Sigmoid colon (tissue), 7 donors: ENCODE measurements around the gene TNF. TPM values are rescaled to one million over a fixed set of nuclear protein-coding genes. Genes with fewer than 3 reads are reported as not detected.

Source experiments
- DNase-seq: peaks from one replicate; pipeline ENCODE4 v3.0.0-alpha.2; 2019
- H3K27ac ChIP-seq, 4 donors: fragments of 200-600 bp; sonication (generic); one replicate each; pipeline ENCODE4 v1.5.1; 2016 to 2019; ENCODE audit warnings: mild to moderate bottlenecking in 1 of 4
- H3K27me3 ChIP-seq, 3 donors: fragments of 200-600 bp; sonication (generic); one replicate each; pipeline ENCODE4 v1.5.1; 2019; ENCODE audit warnings: mild to moderate bottlenecking in 1 of 3
- H3K36me3 ChIP-seq, 4 donors: fragments of 200-600 bp; sonication (generic); one replicate each; pipeline ENCODE4 v1.5.1; 2016 to 2019
- H3K4me1 ChIP-seq, 4 donors: fragments of 200-600 bp; sonication (generic); one replicate each; pipeline ENCODE4 v1.5.1; 2017 to 2019
- H3K4me3 ChIP-seq, 4 donors: fragments of 200-600 bp; sonication (generic); one replicate each; pipeline ENCODE4 v1.5.1; 2017 to 2019; ENCODE audit warnings: mild to moderate bottlenecking in 2 of 4, moderate library complexity in 1 of 4
- H3K9me3 ChIP-seq, 4 donors: fragments of 200-600 bp in 3 of 4; sonication (generic) in 3 of 4; one replicate each; pipeline versions ENCODE4 v1.5.1 to v1.6.1; 2013 to 2019
- CTCF ChIP-seq, 4 experiments: fragments of 450-650 bp in 3 of 4; fragments of 200-600 bp in 1 of 4; IDR thresholded peaks; one replicate each; pipeline ENCODE4 v1.5.1; 2016 to 2019; ENCODE audit warnings: antibody characterized with exemption in 4 of 4, mild to moderate bottlenecking in 3 of 4, moderate library complexity in 2 of 4
- EP300 ChIP-seq, 4 donors: sonication (generic); formaldehyde crosslinking; IDR thresholded peaks; one replicate each; pipeline ENCODE4 v1.6.1; 2017; ENCODE audit warnings: antibody characterized with exemption in 4 of 4
- POLR2A ChIP-seq, 2 donors: fragments of 450-650 bp; IDR thresholded peaks; one replicate each; pipeline ENCODE4 v1.6.1; 2016; ENCODE audit warnings: antibody characterized with exemption in 2 of 2, mild to moderate bottlenecking in 2 of 2, moderate library complexity in 2 of 2
- POLR2AphosphoS5 ChIP-seq, 4 donors: sonication (generic); formaldehyde crosslinking; IDR thresholded peaks; one replicate each; pipeline ENCODE4 v1.6.1; 2017; ENCODE audit warnings: antibody characterized with exemption in 4 of 4
- WGBS, 2 donors: extraction: QIAGEN DNeasy Blood & Tissue Kit; methylation state at CpG; one replicate each; pipeline ENCODE4 v1.1.7; 2013; 5-methylcytosine and 5-hydroxymethylcytosine counted together
- intact Hi-C: fragments of 100-400 bp; cut with DNase I; formaldehyde crosslinking; loops from one replicate; pipeline ENCODE4 v1.15.1; 2023
- polyA plus RNA-seq, 3 donors: library from polyadenylated mRNA; stranded (reverse); fragments of 200-250 nt; gene quantifications; one replicate each; pipeline ENCODE4 v1.2.3, GENCODE V29; 2013
- total RNA-seq, 4 donors: library from RNA; depleted of rRNA; stranded (reverse); fragments of >200 nt; gene quantifications; one replicate each; pipeline ENCODE4 v1.1.0, GENCODE V29; 2016
- donor health status: healthy with polysubstance abuse.
- donor health status: Bipolar disorder and iron deficiency.
- donor health status: healthy.

Gene TNF
- total and polyA plus RNA-seq, 7 donors, result 0.33 to 2.6 (median 0.76) TPM; not detected in 3

DNA sequence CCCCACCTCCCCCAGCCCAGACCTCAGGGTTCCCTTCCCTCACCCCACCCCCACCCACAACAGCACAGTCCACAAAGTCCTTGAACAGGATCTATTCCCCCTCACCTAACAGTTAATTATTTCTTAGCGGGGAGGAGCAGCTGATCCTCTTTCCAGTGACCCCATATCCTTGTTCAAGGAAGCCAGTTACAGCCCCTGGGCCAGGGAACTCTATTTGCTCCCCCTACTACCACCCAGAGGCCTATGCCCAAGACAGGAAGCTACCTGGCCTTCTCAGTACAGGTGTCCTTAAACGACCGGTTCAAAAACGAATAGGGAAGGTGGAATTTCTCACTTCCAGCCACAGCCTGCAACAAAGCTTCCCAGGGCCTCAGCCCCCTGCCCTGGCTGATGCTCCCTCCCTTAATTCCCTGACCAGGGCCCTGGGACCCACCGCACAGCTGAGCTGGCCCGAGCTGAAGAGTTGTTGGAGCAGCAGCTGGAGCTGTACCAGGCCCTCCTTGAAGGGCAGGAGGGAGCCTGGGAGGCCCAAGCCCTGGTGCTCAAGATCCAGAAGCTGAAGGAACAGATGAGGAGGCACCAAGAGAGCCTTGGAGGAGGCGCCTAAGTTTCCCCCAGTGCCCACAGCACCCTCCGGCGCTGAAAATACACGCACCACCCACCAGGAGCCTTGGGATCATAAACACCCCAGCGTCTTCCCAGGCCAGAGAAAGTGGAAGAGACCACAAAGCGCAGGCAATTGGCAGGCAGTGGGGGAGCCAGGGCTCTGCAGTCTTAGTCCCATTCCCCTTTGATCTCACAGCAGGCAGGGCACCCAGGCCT lies 45.8 kb upstream of the TNF start:
- no peaks in the 10 kb centered on the region for H3K4me1 ChIP-seq
- no peak overlapping the region for H3K4me3 ChIP-seq
- TF ChIP-seq CTCF (IDR thresholded peaks at IDR 0.05) (no peak), POLR2AphosphoS5 (IDR thresholded peaks at IDR 0.05) (peak in 1 of 4 donors; percentile 41)
- WGBS, 2 donors, result 56 to 60% methylated on average over 12 of the region's 12 CpGs
- peaks cover 25 to 52% (median 45%) of the 10 kb centered on the region in 4 donors for H3K36me3 ChIP-seq
- H3K9me3 ChIP-seq, result no peaks in the 10 kb centered on the region
- no peak overlapping the region for H3K27ac ChIP-seq
- no peak for DNase-seq
- intact Hi-C loops, result no loop called here
- H3K27me3 ChIP-seq, result no peaks in the 10 kb centered on the region

- no peak for DNase-seq
- Histone ChIP-seq H3K27me3 (no peaks in the 10 kb centered on the region), H3K9me3 (no peaks in the 10 kb centered on the region), H3K27ac (no peak overlapping the region), H3K4me1 (no peaks in the 10 kb centered on the region), H3K4me3 (no peak overlapping the region), H3K36me3 (peaks cover 36 to 63% (median 56%) of the 10 kb centered on the region in 4 donors)
- whole genome bisulfite sequencing, 2 donors, result 69 to 73% methylated on average over 6 of the region's 6 CpGs
- intact Hi-C loops, result no loop called here
- TF ChIP-seq CTCF (IDR thresholded peaks at IDR 0.05) (no peak), POLR2AphosphoS5 (IDR thresholded peaks at IDR 0.05) (no peak), POLR2A (IDR thresholded peaks at IDR 0.05) (no peak), EP300 (IDR thresholded peaks at IDR 0.05) (no peak)
These were observed 44.7 kb upstream of the TNF start for GRCh38 chr6:31530659-31531058.

DNA sequence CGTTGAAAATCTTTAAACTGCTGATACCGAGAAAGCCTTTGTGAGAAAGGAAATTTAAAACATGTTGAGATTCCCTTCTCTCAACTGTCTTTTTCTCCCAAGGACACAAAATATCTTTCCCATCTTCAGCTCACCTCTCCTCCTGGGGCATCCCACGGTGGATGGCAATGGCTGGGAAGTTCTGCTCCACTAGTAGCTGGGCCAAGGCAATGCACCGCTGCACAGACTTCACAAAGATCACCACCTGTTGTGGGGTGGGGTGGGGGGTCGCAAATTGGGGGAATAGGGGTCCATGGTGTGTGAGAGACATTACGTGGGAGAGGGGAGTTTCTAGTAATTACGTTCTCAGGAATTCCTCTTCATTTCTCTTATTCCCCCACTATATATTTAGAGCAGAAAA lies 44.2 kb upstream of the TNF start:
- H3K36me3 ChIP-seq, result peaks cover 40 to 68% (median 61%) of the 10 kb centered on the region in 4 donors
- H3K9me3 ChIP-seq, result no peaks in the 10 kb centered on the region
- TF ChIP-seq POLR2A (IDR thresholded peaks at IDR 0.05) (no peak), CTCF (IDR thresholded peaks at IDR 0.05) (no peak), EP300 (IDR thresholded peaks at IDR 0.05) (no peak), POLR2AphosphoS5 (IDR thresholded peaks at IDR 0.05) (no peak)
- no peak overlapping the region for H3K4me3 ChIP-seq
- DNase-seq, result no peak
- WGBS, 2 donors, result 88 to 92% methylated on average over 7 of the region's 7 CpGs
- no peaks in the 10 kb centered on the region for H3K27me3 ChIP-seq
- H3K27ac ChIP-seq, result no peak overlapping the region
- intact Hi-C loops, result no loop called here
- no peaks in the 10 kb centered on the region for H3K4me1 ChIP-seq

DNA sequence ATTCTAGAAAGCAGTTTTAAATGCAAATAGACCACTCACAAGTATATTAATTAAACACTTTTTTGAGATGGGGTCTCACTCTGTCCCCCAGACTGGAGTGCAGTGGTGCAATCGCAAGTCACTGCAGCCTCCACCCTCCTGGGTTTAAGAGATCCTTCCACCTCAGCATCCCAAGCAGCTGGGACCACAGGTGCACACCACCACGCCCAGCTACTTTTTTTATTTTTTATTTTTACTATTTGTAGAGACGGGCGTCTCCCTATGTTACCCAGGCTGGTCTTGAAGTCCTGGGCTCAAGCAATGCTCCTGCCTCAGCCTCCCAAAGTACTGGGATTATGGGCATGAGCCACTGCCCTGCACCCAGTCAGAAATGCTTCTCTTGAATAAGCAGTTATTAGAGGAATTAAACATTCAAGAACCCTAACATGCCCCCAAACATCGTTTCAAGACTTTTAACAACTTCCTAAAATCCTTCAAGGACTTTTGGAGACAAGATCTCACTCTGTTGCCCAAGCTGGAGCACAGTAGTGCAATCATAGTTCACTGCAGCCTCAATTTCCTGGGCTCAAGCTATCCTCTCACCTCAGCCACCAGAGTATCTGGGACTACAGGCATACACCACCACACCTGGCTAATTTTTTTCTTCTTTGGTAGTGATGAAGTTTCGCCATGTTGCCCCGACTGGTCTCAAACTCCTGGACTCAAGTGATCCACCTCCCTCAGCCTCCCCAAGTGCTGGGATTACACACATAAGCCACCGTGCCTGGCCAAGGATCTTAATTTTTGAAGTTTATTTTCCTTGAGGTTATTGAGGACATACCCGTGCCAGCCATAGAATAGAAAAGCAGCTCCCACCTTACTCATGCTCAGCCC lies 43.4 kb upstream of the TNF start:
- Histone ChIP-seq H3K27me3 (no peaks in the 10 kb centered on the region), H3K4me1 (no peaks in the 10 kb centered on the region), H3K27ac (peak overlapping the region in 1 of 4 donors; percentile 6), H3K36me3 (peaks cover 46 to 77% (median 69%) of the 10 kb centered on the region in 4 donors), H3K4me3 (no peak overlapping the region), H3K9me3 (no peaks in the 10 kb centered on the region)
- no peak for TF ChIP-seq POLR2A (IDR thresholded peaks at IDR 0.05)
- TF ChIP-seq EP300 (IDR thresholded peaks at IDR 0.05), result no peak
- TF ChIP-seq CTCF (IDR thresholded peaks at IDR 0.05), result no peak
- TF ChIP-seq POLR2AphosphoS5 (IDR thresholded peaks at IDR 0.05), result no peak
- intact Hi-C loops, result no loop called here
- WGBS, 2 donors, result 54 to 75% methylated on average over 9 of the region's 9 CpGs
- no peak for DNase-seq
